Transverse colon (tissue), 4 donors: Measurements from ENCODE around the gene TBX6.

Source experiments
- CTCF ChIP-seq, 5 experiments: fragments of 200-600 bp in 3 of 5; fragments of 450-650 bp in 2 of 5; sonication (generic) in 3 of 5; IDR thresholded peaks; 1 replicate in 2 of 5; 2 replicates in 3 of 5; pipeline ENCODE4 v1.5.1; 2016 to 2017; ENCODE audit warnings: antibody characterized with exemption in 5 of 5, inconsistent platforms in 3 of 5, mild to moderate bottlenecking in 2 of 5, moderate library complexity in 1 of 5
- POLR2AphosphoS5 ChIP-seq, 3 donors: sonication (generic); formaldehyde crosslinking; IDR thresholded peaks; one replicate each; pipeline ENCODE4 v1.6.1; 2016; ENCODE audit warnings: antibody characterized with exemption in 3 of 3

- TF ChIP-seq CTCF (IDR thresholded peaks at IDR 0.05) (no peak), POLR2AphosphoS5 (IDR thresholded peaks at IDR 0.05) (no peak)
These were observed 12.8 kb upstream of the TBX6 start for GRCh38 chr16:30104492-30104891.
